C4-2B (cell line): ENCODE data around the gene PIGU.

Experiments
- ZFX ChIP-seq: fragments of 450-650 bp; IDR thresholded peaks from 2 replicates; pipeline ENCODE4 v1.6.1; 2017
- TF ChIP-seq, protein P1 (sequence below): fragments of 450-650 bp; conservative IDR thresholded peaks from 2 replicates; pipeline ENCODE4 v1.5.1; 2017; ENCODE audit warnings: mild to moderate bottlenecking

DNA sequence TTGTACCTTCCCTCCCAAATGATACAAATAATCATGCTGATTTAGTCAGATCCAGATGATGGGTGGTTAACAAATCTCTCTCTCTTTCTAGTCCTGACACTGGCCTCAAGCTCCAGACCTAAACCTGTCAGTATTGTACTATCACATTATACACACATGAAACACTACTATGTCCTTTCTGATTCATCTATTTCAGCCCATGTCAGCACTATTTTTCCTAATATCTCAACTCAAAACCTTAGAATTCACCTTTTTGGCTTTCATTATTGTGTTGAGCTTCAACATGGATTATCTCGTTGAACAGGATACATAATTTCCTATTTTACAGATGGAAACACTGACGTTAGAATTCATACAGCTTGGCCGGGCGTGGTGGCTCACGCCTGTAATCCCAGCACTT, 3.5 kb downstream of the PIGU start:
- TF ChIP-seq, protein P1, sequence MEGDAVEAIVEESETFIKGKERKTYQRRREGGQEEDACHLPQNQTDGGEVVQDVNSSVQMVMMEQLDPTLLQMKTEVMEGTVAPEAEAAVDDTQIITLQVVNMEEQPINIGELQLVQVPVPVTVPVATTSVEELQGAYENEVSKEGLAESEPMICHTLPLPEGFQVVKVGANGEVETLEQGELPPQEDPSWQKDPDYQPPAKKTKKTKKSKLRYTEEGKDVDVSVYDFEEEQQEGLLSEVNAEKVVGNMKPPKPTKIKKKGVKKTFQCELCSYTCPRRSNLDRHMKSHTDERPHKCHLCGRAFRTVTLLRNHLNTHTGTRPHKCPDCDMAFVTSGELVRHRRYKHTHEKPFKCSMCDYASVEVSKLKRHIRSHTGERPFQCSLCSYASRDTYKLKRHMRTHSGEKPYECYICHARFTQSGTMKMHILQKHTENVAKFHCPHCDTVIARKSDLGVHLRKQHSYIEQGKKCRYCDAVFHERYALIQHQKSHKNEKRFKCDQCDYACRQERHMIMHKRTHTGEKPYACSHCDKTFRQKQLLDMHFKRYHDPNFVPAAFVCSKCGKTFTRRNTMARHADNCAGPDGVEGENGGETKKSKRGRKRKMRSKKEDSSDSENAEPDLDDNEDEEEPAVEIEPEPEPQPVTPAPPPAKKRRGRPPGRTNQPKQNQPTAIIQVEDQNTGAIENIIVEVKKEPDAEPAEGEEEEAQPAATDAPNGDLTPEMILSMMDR: no peak
- TF ChIP-seq ZFX: no peak
